Activated T-cell treated with anti-CD3 and anti-CD28 coated beads for 48 hours (primary cell): Measurements from ENCODE around the gene MAGEB17.

Experiments
- DNase-seq: peaks from one replicate; pipeline ENCODE4 v3.0.0-alpha.2; 2020; ENCODE audit warnings: low read depth

The MAGEB17 gene

GRCh38 chrX:16210061-16210460, 42.8 kb downstream of the MAGEB17 start:
- no peak for DNase-seq

- DNase-seq = no peak
These were observed 44.7 kb downstream of the MAGEB17 start for GRCh38 chrX:16212024-16212423.

- no peak for DNase-seq
These were observed 45.2 kb downstream of the MAGEB17 start for GRCh38 chrX:16212436-16212835.

GRCh38 chrX:16213961-16214360, 46.7 kb downstream of the MAGEB17 start:
- DNase-seq = no peak

GRCh38 chrX:16215660-16216059, 48.4 kb downstream of the MAGEB17 start:
- DNase-seq = no peak
